H1 (cell line): ENCODE measurements around the gene CST9L. TPM values are rescaled to one million over a fixed set of nuclear protein-coding genes. Genes with fewer than 3 reads are reported as not detected.

Experiments
- CEBPB ChIP-seq: IDR thresholded peaks from 2 replicates; pipeline ENCODE4 v1.6.1; 2012; ENCODE audit warnings: low read depth, low read length
- EGR1 ChIP-seq: IDR thresholded peaks from 2 replicates; pipeline ENCODE4 v1.6.1; 2011; ENCODE audit warnings: low read depth, low read length, borderline replicate concordance
- JUND ChIP-seq: IDR thresholded peaks from 2 replicates; pipeline ENCODE4 v1.6.1; 2011; ENCODE audit warnings: mild to moderate bottlenecking, improper control_type of control experiment, low read length
- TAF1 ChIP-seq: IDR thresholded peaks from 2 replicates; pipeline ENCODE4 v1.6.1; 2011; ENCODE audit warnings: mild to moderate bottlenecking, low read depth, low read length
- polyA plus RNA-seq, 7 experiments: library from polyadenylated mRNA; depleted of rRNA in 3 of 7; stranded (reverse) in 5 of 7; unstranded in 2 of 7; fragments of >200 nt in 5 of 7; fragments of 200-250 nt in 2 of 7; gene quantifications; 1 replicate in 5 of 7; 2 replicates in 1 of 7; 4 replicates in 1 of 7; pipeline versions ENCODE4 v1.2.1 to v1.2.3, GENCODE V29; 2011 to 2013; ENCODE audit warnings: missing spikeins in 2 of 7, mixed read lengths in 2 of 7
- total RNA-seq: library from RNA; stranded (reverse); fragmentation: NEBNext Ultra II Directional; extraction: Animal tissue kit (Norgen Biotek cat#: 25700); gene quantifications from 2 replicates; pipeline ENCODE4 v1.2.1, GENCODE V29; 2021
- TF ChIP-seq, protein P1 (sequence below): fragments of 300-600 bp; sonication (generic); IDR thresholded peaks from 2 replicates; pipeline ENCODE4 v1.7.1; 2012; ENCODE audit warnings: low read length, moderate library complexity, mild to moderate bottlenecking, inconsistent platforms; ENCODE audit not compliant: insufficient replicate concordance

Gene CST9L
- total and polyA plus RNA-seq, 2 of the 8 experiments (the other 6 are each of a cell fraction or from before 2014, with no cell fraction given), result not detected

DNA sequence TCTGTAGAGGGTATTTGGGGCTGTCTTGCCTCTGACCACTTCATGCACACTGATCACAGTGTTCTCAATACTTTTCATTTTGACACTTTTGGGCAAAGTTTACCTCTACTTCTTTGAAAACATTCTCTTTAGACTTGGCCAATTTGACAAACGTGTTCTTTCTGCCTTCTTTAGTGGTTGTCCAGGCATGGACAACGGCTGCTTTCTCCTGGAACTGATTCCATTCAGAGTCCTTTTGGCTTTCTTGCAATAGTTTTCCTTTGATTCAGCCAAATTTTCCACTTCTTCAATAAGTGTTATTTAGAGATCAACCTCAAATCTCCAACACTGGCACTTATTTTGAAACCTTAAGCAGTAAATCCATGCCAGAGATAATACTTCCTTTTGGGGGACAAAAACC, 44.1 kb upstream of the CST9L start (continued):
- TF ChIP-seq, protein P1, sequence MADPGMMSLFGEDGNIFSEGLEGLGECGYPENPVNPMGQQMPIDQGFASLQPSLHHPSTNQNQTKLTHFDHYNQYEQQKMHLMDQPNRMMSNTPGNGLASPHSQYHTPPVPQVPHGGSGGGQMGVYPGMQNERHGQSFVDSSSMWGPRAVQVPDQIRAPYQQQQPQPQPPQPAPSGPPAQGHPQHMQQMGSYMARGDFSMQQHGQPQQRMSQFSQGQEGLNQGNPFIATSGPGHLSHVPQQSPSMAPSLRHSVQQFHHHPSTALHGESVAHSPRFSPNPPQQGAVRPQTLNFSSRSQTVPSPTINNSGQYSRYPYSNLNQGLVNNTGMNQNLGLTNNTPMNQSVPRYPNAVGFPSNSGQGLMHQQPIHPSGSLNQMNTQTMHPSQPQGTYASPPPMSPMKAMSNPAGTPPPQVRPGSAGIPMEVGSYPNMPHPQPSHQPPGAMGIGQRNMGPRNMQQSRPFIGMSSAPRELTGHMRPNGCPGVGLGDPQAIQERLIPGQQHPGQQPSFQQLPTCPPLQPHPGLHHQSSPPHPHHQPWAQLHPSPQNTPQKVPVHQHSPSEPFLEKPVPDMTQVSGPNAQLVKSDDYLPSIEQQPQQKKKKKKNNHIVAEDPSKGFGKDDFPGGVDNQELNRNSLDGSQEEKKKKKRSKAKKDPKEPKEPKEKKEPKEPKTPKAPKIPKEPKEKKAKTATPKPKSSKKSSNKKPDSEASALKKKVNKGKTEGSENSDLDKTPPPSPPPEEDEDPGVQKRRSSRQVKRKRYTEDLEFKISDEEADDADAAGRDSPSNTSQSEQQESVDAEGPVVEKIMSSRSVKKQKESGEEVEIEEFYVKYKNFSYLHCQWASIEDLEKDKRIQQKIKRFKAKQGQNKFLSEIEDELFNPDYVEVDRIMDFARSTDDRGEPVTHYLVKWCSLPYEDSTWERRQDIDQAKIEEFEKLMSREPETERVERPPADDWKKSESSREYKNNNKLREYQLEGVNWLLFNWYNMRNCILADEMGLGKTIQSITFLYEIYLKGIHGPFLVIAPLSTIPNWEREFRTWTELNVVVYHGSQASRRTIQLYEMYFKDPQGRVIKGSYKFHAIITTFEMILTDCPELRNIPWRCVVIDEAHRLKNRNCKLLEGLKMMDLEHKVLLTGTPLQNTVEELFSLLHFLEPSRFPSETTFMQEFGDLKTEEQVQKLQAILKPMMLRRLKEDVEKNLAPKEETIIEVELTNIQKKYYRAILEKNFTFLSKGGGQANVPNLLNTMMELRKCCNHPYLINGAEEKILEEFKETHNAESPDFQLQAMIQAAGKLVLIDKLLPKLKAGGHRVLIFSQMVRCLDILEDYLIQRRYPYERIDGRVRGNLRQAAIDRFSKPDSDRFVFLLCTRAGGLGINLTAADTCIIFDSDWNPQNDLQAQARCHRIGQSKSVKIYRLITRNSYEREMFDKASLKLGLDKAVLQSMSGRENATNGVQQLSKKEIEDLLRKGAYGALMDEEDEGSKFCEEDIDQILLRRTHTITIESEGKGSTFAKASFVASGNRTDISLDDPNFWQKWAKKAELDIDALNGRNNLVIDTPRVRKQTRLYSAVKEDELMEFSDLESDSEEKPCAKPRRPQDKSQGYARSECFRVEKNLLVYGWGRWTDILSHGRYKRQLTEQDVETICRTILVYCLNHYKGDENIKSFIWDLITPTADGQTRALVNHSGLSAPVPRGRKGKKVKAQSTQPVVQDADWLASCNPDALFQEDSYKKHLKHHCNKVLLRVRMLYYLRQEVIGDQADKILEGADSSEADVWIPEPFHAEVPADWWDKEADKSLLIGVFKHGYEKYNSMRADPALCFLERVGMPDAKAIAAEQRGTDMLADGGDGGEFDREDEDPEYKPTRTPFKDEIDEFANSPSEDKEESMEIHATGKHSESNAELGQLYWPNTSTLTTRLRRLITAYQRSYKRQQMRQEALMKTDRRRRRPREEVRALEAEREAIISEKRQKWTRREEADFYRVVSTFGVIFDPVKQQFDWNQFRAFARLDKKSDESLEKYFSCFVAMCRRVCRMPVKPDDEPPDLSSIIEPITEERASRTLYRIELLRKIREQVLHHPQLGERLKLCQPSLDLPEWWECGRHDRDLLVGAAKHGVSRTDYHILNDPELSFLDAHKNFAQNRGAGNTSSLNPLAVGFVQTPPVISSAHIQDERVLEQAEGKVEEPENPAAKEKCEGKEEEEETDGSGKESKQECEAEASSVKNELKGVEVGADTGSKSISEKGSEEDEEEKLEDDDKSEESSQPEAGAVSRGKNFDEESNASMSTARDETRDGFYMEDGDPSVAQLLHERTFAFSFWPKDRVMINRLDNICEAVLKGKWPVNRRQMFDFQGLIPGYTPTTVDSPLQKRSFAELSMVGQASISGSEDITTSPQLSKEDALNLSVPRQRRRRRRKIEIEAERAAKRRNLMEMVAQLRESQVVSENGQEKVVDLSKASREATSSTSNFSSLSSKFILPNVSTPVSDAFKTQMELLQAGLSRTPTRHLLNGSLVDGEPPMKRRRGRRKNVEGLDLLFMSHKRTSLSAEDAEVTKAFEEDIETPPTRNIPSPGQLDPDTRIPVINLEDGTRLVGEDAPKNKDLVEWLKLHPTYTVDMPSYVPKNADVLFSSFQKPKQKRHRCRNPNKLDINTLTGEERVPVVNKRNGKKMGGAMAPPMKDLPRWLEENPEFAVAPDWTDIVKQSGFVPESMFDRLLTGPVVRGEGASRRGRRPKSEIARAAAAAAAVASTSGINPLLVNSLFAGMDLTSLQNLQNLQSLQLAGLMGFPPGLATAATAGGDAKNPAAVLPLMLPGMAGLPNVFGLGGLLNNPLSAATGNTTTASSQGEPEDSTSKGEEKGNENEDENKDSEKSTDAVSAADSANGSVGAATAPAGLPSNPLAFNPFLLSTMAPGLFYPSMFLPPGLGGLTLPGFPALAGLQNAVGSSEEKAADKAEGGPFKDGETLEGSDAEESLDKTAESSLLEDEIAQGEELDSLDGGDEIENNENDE, result no peak
- TF ChIP-seq JUND (no peak), EGR1 (no peak), CEBPB (no peak), TAF1 (no peak)
- TF ChIP-seq, all 59 proteins: peak for 0
